ENCODE measurements around the gene NEK5. TPM values are rescaled to one million over a fixed set of nuclear protein-coding genes. Genes with fewer than 3 reads are reported as not detected.

Gene NEK5
- total RNA-seq, 1 donor from 2014 or later, result not detected

- no peak within 1 kb of the TSS for H3K4me3 ChIP-seq
- TF ChIP-seq CTCF (IDR thresholded peaks at IDR 0.05), result no peak
- H3K9me3 ChIP-seq, result peaks cover 6 to 11% of the 10 kb centered on the region in 2 donors
- H3K27me3 ChIP-seq, result no peaks in the 10 kb centered on the region
- no peak within 1 kb of the TSS for H3K27ac ChIP-seq
- no peaks in the 10 kb centered on the region for H3K4me1 ChIP-seq
- intact Hi-C loops (cut with DNase I), result no loop called here
- no peak for DNase-seq (ENCODE audit: low spot score in 2 of 2)
- H3K36me3 ChIP-seq, result peaks cover 66 to 100% of the 10 kb centered on the region in 2 donors
Measured at GRCh38 chr13:52024481-52024880, 104.4 kb downstream of the NEK5 start, which contains the start of gene UTP14C. Gene UTP14C, plus strand, starts transcription at chr13:52024691. Its CDS starts 4,114 bp downstream, at chr13:52028805.

GRCh38 chr13:52022356-52022755, 106.5 kb downstream of the NEK5 start:
- no peak for DNase-seq (ENCODE audit: low spot score in 2 of 2)
- H3K36me3 ChIP-seq, result peaks cover 59 to 84% of the 10 kb centered on the region in 2 donors

GRCh38 chr13:52020191-52020590, 108.7 kb downstream of the NEK5 start:
- Histone ChIP-seq H3K27me3 (no peaks in the 10 kb centered on the region), H3K27ac (no peak overlapping the region), H3K4me1 (no peaks in the 10 kb centered on the region), H3K36me3 (peaks cover 46 to 62% of the 10 kb centered on the region in 2 donors), H3K4me3 (no peak overlapping the region), H3K9me3 (peaks cover 0 to 4% of the 10 kb centered on the region in 2 donors)
- intact Hi-C loops (cut with DNase I), result no loop called here
- DNase-seq (ENCODE audit: low spot score in 2 of 2), result no peak
- TF ChIP-seq CTCF (IDR thresholded peaks at IDR 0.05), result no peak

More at GRCh38 chr13:52022356-52022755, 106.5 kb downstream of the NEK5 start:
- Histone ChIP-seq H3K4me1 (no peaks in the 10 kb centered on the region), H3K9me3 (peaks cover 4 to 6% of the 10 kb centered on the region in 2 donors), H3K27ac (no peak overlapping the region), H3K4me3 (no peak overlapping the region), H3K27me3 (no peaks in the 10 kb centered on the region)
- intact Hi-C loops (cut with DNase I), result no loop called here
- no peak for TF ChIP-seq CTCF (IDR thresholded peaks at IDR 0.05)

- H3K9me3 ChIP-seq, result no peaks in the 10 kb centered on the region
- no peak for TF ChIP-seq CTCF (IDR thresholded peaks at IDR 0.05)
- H3K36me3 ChIP-seq, result peaks cover 15 to 24% of the 10 kb centered on the region in 2 donors
- intact Hi-C loops (cut with DNase I), result no loop called here
- DNase-seq (ENCODE audit: low spot score in 2 of 2), result no peak
- H3K27me3 ChIP-seq, result no peaks in the 10 kb centered on the region
- H3K4me3 ChIP-seq, result no peak overlapping the region
- H3K4me1 ChIP-seq, result peaks cover 0 to 9% of the 10 kb centered on the region in 2 donors
- no peak overlapping the region for H3K27ac ChIP-seq
Measured at GRCh38 chr13:52016296-52016695, 112.6 kb downstream of the NEK5 start.

- no peak for DNase-seq (ENCODE audit: low spot score in 2 of 2)
- H3K4me3 ChIP-seq, result peak overlapping the region; percentile 73 to 75
- peaks cover 0 to 9% of the 10 kb centered on the region in 2 donors for H3K4me1 ChIP-seq
- peak overlapping the region; percentile 22 to 65 for H3K27ac ChIP-seq
- no peak for TF ChIP-seq CTCF (IDR thresholded peaks at IDR 0.05)
- H3K27me3 ChIP-seq, result no peaks in the 10 kb centered on the region
- H3K36me3 ChIP-seq, result no peaks in the 10 kb centered on the region
- intact Hi-C loops (cut with DNase I), result loop anchor here (1.0 to 5.0 kb wide), 6 partner anchors 116 to 560 kb away; partner anchors contain the start of genes CKAP2, DHRS12, INTS6 and WDFY2
- no peaks in the 10 kb centered on the region for H3K9me3 ChIP-seq
Measured at GRCh38 chr13:52012512-52012836, 116.4 kb downstream of the NEK5 start.

Measured in ascending aorta (tissue), 2 donors.